HG02852 (cell line): ENCODE results near the gene ACSF2.
A peak's percentile ranks its signal among the peaks of the same experiment; 100 is the strongest.

ENCODE experiments used
- ATAC-seq: cut with Tn5 transposase; IDR thresholded peaks from one replicate; pipeline ENCODE4 v1.9.1; 2021; ENCODE audit warnings: mild to moderate bottlenecking, moderate library complexity; ENCODE audit not compliant: unreplicated experiment

Gene ACSF2

DNA sequence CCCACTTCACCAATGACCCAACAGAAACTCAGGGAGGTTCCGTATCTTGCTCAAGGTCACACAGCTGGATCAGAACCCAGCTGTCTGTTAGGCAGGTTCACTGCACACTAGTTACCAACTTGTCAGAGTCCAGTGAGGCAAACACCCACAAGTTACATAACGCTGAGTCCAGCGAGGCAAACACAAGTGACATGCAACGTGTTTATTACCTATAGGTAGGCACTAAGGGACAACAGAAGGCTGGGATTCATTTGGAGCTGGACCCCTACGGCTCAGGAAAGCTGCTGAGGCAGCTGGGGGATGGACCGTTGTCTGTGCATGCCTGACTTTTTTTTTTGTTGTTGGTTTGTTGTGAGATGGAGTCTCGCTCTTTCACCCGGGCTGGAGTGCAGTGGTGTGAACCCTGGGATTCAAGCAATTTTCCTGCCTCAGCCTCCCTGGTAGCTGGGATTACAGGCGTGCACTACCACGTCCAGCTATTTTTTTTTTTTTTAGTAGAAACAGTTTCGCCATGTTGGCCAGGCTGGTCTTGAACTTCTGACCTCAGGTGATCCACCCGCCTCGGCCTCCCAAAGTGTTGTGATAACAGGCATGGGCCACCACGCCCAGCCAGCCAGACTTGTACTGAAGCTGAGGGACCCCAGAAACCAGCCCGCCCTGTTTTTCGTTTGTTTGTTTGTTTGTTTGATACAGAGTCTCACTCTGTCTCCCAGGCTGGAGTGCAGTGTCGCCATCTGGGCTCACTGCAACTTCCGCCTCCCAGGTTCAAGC lies 50.7 kb downstream of the ACSF2 start:
- ATAC-seq: no peak

DNA sequence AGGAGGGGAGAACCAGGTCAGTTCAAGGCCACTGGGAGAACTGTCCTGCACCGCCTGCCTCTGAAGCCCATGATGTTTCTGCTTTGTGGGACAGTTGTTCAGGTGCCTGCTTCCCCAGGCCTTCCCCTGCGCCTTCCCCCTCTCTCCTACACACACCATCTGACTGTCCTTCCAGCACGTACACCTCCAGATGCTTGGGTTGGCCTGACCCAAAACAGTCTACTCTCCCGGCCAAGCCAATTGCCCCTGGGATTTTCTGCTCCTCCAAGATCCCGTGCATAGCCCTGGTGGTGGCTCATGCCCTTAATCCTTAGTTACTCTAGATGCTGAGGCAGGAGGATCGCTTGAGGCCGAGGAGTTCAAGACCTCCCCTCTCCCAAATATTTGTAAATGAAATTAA lies 52.0 kb downstream of the ACSF2 start:
- no peak for ATAC-seq

DNA sequence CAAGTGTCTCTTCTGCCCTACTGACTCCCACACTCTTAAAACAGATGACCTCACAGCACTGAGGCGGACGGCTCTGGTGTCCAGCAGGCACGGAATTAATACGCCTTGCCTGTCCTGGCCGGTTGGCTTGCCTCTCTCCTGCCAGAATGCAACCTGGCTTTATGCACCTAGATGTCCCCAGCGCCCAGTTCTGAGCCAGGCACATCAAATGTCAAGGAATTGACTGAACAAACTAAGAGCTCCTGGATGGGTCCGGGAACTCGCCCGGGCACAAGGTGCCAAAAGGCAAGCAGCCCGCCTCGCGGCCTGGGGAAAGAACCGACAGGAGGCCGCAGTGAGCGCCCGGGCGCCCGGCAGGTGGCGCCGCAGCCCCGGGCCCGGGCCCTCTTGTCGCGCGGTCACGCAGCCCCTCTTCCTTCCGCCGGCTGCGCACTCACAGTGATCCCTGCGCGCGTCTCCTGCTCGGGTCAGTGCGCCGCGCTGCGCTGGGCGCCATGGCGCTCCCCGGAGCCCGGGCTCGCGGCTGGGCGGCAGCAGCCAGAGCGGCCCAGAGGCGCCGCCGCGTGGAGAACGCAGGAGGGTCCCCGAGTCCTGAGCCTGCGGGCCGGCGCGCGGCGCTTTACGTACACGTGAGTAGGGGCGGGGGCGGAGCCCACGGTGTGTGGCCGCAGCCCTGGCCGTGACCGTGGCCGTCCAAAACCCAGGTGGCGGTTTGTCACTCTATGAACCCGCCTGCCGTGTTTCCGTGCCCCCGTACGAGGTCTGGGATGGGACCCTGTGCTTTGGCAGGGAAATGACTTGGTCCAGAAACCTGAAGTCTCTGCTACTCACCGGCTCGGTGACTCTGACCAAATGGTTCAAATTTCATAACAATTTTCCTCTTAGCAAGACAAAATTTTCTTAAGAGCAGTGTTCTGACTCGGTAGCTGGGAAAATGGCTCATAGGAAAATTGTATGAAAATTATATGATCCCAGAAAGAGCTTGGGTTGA lies 52.7 kb downstream of the ACSF2 start, which contains the start of gene RSAD1:
Gene RSAD1, plus strand, starts transcription at position 470 of the 991 bp plus-strand sequence. Its CDS starts 25 bp downstream, at position 495.
- peak; percentile 89 for ATAC-seq

DNA sequence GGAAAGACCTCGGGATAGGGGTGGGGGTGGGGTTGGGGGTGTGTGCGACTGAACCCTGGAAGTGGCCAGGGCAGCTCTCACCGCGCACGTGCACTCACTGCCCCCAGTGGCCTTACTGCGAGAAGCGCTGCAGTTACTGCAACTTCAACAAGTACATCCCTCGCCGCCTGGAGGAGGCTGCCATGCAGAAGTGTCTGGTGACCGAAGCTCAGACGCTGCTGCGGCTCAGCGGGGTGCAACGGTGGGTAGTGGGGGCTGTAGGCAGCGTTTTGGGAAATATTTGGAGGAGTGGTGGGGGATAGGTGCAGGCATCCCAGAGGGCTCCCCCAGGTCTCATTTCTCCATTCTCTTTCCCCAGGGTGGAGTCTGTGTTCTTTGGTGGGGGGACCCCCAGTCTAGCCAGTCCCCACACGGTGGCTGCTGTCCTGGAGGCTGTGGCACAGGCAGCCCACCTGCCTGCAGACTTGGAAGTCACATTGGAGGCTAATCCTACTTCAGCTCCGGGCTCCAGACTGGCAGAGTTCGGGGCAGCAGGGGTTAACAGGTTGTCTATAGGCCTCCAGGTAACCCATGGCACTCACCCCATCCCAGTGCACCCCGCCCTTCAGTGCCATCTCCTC lies 53.6 kb downstream of the ACSF2 start:
- ATAC-seq: no peak

DNA sequence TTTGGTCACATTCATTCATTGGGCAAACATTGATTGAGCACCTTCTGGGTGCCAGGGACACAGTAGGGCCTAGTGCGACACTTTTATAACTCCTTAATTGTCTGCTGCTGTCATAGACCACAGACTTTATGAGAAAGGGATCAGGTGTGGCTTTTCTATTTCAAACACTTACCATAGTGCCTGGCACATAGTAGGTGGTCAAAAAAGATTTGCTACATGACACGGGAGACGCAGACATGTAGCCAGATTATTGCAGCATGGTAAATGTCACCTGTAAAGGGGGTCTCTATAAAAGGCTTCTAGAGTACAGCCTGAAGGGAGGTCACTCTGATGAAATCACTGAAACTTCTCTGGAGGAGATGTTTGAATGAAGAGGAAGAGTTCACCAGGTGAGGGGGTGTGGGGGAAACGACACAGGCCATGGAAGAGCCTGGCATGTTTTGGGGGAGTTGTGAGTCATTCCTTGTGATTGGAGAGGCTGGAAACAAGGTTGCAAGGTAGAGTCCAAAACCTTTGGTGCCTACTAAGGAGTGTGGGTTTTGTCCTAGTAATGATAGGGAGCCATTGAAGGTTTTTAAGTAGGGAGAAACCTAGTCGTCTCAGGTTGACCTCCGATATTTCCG lies 54.2 kb downstream of the ACSF2 start:
- ATAC-seq: no peak

DNA sequence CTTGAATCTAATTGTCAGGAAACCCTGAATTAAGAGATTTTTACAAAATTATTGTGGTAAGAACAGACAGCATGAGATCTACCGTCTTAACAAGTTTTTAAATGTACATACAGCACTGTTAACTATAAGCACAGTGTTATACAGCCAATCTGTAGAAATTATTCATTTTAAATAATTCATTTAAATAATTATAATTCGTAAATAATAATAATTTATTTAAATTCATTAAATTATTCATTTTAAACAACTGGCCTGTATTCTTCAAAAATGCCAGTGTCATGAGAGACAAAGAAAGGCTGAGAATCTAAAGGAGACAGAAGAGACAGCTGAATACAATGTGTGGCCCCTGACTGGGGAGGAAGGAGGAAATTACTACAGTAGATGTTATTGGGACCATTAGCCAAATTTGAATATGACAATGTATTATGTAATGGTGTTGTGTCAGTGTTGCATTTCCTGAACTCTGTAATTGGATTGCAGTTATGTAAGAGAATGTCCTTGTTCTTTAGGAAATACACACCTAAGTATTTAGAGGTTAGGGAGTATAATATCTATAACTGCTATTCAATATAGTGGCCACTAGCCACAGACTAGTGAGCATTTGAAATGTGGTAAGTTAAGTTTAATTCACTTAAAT lies 55.0 kb downstream of the ACSF2 start:
- ATAC-seq: no peak

DNA sequence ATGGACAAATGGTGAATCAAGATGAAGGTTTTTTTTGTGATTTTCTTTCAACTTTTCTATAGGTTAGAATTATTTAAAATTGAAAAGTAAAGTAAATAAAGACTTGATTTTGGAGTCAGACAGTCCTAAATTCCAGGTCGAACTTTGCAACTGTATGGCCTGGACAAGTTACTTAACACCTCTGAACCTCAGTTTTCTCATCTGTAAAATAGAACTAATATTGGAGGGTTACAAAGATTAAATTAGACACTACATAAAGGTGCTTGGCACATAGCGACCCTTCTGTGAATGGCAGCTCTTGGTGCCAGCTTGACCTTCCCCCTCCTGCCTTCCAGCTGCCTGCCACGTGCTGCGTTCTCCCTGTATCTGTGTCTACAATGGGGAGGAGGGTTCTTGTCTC lies 55.6 kb downstream of the ACSF2 start:
- no peak for ATAC-seq

DNA sequence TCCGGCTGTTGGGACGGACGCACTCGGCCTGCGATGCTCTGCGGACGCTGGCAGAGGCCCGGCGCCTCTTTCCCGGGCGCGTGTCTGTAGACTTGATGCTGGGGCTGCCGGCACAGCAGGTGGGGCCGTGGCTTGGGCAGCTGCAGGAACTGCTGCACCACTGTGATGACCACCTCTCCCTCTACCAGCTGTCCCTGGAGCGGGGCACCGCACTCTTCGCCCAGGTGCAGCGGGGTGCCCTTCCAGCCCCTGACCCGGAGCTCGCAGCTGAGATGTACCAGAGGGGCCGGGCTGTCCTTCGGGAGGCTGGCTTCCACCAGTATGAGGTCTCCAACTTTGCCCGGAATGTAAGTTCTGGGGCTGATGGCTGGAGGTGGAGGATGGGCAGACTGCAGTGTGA lies 56.1 kb downstream of the ACSF2 start:
- no peak for ATAC-seq

DNA sequence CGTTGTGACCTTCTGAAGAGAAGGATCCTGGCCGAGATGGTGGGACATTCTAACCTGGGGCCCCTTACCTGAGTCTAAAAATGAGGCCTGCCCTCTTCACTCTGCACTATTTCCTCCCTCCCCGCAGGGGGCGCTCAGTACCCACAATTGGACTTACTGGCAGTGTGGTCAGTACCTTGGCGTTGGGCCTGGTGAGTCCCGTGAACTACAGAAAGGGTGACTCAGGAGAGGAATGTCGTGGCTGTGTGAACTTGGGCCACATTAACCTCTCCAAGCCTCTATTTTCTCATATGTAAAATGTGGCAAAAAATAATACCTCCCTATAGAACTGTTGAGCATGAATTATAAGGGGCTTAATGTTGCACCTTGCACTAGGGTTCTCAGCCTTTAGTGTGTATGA lies 56.5 kb downstream of the ACSF2 start:
- ATAC-seq: no peak

DNA sequence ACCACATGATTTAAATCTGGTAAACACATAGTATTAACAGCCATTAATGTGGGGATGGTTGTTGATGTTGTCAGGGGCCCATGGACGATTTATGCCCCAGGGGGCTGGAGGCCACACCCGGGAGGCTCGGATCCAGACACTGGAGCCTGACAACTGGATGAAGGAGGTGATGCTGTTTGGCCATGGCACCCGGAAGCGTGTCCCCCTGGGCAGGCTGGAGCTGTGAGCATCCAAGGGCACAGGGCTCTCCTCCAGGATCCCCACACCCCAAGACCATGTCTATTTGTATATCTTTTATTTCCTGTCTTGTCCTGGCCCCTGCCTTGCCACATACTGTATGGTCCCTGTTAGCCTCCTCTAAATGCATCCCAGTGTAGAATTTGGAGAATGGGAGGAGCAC lies 57.2 kb downstream of the ACSF2 start:
- ATAC-seq: no peak

DNA sequence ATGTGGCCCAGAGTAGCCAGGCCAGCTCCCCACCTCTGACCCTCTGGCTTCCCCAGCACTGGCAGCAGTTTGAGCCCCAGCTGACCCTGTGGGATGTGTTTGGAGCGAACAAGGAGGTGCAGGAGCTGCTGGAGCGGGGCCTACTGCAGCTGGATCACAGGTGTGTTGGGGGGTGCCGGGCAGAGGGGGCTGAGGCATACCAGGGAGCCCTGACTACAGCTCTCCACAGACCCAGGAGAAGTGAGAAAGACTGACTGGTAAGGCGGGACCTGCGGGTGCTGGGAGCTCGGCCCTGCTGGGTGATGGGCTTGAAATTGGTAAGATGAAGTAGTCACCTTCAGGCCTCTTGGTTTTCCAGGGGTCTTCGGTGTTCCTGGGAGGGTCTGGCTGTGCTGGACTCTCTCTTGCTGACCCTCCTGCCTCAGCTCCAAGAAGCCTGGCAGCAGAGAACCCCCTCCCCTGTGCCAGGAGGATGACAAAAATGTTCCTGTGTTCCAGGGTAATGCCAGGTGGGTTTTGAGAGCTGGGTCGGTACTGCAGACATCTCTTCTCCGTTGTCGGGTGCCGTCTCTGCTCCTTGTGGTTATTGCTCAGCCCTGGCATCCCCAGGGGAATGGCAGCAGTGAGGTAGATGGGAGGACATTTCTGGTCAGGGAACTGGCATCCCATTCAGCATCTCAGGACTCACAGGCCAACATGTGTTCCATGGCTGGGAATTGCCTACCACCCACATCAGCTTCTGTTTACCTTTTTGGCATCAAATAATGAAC lies 58.6 kb downstream of the ACSF2 start:
- no peak for ATAC-seq

DNA sequence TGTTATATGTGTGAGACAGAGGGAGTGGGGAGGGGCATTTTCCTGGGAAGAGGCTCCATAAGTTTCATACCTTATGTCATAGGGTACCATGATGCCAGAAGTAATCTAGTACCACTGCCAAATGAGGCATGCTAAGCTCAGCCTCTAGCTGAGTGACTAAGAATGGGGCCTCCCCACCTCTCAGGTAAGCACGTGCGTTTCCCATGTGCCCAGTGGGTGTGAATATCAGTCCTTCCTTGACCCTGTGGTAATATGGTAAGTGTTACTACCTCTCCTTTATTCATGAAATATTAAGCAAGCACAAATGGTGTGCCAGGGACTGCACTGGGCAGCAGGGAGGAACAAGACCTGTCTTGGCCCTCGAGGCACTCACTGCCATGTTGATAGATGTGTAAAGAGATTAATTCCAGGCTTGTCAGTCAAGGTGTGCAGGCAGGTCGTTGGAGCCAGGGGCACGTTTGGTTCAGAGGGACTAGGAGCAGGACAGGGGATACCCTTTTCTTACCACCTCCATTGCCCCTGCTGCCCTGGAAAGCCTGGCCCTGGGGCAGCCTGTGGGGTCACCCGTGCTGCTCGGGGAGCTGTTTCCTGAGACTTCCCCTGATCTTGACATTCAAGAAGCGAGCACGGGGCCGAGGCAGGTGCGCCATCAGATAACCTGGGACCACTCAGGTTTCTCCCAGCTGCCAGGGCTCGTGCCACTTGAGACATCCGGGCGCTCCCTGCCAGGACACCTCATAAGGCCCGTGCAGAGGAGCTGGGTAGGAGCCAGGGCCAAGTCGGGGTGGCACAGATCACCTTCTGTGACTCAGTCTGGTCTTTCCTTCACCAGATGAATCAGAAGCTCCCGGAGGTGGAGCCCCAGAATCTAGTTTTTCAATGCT lies 61.4 kb downstream of the ACSF2 start:
- no peak for ATAC-seq

DNA sequence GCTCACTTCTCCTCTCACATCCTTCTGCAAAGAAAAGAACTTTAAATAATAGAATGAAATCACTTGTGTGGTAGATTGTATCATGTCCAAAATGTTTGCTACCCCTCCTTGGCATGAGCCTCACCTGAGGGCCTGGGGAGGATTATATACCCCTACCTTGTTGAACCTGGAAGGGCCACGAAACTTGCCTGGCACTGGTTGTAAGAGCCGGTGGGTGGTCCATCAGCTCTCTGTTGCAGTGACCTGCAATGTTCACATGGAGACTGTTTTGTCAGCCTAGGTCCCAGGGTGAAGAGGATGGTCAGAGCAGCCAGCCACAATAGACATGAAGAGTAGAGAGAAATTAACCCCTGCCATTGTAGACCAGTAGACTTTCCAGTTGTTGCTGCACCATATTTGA lies 62.9 kb downstream of the ACSF2 start:
- no peak for ATAC-seq

DNA sequence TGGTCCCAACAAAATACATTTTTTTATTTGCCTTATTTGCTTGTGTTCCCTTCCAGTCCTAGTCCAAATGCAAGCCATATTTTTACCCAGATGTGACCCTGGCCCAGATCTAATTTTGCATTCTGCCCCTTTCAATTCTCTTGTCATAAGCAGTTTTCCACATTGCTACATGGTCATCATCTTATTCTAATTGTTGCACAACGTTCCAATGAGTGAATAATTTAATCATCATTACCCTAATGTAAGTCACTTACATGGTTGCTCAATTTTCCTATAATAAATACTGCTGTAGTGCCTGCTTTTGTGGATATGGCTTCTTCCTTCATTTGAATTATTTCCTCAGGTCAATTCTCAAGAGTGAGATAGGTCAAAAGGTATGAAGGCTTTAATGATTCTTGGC lies 65.5 kb downstream of the ACSF2 start:
- ATAC-seq: no peak

DNA sequence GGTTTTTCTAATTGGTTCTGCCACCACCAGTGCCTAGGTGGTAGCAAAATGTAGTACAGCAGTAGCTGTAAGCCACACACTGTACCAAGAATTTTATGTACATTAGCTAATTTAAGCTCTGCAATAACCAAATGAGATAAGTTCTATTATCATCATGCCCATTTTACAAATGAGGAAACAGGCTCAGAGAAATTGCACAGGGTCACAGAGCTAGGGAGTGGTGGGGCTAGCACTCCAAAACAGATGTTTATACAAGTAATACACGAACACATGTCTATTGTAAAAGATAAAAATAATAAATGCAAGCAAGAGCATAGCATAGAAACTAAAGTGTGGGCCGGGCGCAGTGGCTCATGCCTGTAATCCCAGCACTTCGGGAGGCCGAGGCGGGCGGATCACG lies 66.2 kb downstream of the ACSF2 start:
- ATAC-seq: no peak

DNA sequence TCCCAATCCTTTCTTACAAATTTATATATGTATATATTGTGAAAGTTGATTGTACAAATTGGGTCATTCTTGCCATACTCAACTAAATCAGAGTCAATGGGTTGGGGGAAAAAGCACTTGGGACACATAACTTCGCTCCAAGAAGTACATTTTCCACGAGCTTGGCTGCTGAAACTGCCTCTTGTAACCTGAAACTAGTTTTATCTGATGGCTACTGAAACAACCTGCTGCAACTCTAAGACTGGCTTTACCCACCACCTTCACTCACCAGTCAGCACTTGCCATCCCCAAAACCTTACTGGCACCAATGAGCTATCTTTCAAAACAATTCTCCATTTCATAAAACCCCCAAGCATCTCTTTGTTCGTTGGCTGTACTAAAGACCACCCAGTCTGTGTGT lies 67.7 kb downstream of the ACSF2 start:
- ATAC-seq: no peak

DNA sequence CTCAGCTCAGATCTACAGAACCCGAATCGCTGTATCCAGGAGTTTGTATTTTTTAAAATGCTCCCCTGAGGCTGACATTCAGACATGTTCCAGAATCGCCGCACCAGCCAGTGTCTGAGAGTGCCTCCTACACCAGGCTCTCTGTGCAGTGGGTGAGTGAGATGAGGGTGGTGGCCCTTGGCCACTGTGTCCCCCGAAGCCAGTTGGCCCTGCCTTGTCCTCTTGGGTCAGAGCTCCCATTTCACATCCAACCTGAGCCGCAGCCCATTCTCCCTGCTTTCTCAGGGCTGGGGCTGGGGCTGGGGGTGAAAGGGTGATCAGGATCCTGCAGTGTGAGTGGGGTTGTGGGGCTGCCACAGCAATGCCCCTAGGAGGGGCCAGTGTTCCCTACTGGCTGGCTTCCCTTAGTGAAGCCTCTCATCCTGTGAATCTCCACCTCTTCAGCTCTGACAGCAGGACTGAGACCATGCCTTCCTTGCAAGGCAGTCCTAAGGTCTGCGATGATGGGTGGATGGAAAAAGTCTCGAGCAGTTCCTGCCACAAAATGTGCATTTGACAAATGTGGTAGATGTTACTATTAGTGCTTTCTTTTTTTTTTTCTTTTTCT lies 69.3 kb downstream of the ACSF2 start:
- no peak for ATAC-seq

DNA sequence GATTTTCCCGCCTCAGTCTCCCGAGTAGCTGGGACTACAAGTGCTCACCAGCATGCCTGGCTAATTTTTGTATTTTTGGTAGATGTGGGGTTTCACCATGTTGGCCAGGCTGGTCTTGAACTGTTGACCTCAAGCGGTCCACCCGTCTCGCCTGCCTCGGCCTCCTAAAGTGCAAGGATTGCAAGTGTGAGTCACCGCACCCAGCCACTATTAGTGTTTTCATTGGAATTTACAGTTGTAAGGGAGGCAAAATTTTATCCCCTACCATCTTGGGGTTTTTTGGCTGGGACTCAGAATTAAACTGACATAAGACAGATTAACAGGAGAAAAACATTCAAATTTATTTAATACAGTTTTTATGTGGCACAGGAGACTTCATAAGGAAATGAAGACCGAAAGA lies 69.9 kb downstream of the ACSF2 start:
- ATAC-seq: no peak
